GM19351 (cell line): Measurements from ENCODE around the gene ID1.
"Not testable (repeated sequence)": the region's sequence is repeated elsewhere in the genome, so short reads cannot be mapped to it uniquely, and the experiment has no call there.

Source experiments
- ATAC-seq: cut with Tn5 transposase; IDR thresholded peaks from one replicate; pipeline ENCODE4 v1.9.1; 2021; ENCODE audit warnings: mild to moderate bottlenecking, moderate library complexity; ENCODE audit not compliant: unreplicated experiment

ID1 gene

DNA sequence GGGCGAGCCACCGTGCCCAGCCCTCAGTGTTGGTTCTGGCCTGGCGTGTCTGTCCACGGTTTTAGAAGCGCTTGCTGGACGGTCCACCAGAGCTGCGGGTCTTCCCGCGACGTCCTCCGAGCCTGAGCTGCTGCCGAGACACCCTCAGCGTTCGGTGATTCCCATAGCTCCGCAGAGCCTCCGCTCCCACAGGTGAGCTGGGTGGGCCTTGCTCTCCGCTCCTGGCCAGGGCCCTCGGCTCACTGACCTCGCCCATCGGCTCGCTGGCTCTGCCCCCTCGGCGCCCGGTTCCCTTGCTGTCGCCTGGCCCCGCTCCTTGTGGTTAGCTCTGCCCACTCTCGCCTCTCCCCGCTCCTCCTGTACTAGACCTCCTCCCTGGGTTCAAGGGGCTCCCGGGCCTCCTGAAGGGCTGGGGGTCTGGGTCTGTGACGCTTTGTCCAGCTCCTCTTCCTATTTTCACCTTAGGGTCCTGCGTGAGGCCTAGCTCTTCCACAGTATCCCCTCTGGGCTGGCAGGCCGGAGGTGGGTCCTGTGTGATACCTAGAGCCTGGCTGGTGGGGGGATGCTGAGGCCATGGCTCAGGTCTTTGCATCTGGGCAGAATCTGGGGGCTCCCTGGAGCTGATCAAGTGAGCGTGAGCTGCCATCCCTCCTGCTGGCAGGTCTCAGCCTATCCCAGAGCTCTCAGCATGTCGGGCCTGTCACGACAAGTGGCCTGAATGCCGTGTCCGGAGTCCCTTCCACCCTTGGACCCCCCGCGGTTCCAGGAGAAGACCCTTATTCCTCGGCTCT, 27.7 kb downstream of the ID1 start:
- ATAC-seq: no peak

DNA sequence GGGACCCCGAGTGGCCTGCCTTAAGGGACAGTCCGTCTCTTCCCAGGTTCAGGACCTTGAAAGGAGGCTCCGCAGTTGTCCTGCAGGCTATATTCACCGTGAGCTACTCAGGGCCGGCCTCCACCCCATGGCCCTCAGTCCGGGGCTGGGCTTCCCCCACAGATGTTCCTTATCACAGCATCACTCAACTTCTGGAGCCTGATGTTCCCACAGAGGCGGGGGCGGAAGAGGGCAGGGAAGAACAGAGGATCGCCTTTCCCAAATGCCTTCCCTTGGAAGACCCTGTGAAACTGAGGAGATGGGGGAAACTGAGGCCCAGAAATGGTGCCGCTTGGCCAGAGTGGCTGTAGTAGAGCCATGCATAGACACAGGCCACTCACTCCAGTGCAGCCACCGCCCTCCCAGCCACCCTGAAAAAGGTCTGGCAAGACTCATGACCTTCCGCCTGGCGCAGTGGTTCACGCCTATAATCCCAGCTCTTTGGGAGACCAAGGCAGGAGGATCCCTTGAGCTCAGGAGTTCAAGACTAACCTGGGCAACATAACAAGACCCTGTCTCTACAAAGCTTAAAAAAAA, 28.3 kb downstream of the ID1 start:
- ATAC-seq: no peak

DNA sequence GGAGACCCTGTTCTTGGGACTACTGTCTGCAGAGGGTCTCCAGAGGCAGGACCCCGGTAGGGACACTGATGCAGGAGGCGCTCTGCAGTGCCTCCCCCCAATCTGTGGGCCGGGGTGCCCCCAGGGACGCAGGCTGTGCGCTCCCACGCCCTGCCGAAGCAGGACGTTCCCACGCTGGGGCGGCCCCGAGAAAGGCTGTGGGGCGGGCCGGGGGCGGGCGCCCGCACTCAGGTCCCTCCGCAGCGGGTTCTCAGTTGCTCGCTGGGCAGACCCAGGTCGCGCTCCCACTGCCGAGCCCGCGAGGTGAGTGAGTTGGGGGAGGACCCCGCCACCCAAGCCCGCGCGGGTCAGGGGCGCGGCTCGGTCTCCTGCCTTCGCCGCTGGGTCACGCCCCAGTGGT, 32.6 kb downstream of the ID1 start, which contains the start of gene COX4I2:
TSS of gene COX4I2 (plus strand) at position 253 of the 400 bp plus-strand sequence. CDS start 1,106 bp downstream, outside the sequence.
- ATAC-seq: no peak

DNA sequence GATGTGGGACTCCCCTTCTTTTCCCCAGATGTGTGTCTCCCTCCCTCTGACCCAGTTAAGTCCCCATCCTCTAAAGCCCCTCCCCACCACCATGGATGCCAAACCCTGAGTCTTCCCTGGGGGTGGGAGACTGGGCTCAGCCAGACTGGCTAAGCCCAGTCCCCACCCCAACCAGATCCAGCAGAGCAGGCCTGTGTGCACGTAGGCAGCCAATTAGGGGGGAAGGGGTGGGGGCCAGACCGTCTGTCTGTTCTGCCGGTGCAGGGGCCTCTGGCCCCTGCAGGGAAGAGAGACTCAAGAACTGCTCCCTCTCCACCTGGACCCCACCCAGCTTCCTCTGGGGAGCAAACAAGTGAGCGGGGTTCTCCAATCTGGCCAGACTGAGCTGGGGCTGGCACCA, 33.2 kb downstream of the ID1 start:
- ATAC-seq: no peak

DNA sequence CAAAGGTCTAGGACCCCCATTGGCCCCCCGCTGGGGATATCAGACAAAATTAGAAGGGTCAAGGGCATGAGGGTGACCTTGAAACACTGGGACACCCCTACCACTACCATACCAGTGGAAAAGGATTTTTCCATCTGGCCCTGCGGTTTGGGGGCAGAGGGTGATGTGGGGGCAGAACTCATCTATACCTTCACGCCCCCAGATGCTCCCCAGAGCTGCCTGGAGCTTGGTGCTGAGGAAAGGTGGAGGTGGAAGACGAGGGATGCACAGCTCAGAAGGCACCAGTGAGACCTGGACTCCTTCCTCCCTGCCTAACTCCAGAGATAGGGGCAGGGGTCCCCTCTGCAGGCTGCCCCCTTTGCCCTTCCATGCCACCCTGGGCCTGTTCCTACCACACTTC, 33.7 kb downstream of the ID1 start:
- no peak for ATAC-seq

DNA sequence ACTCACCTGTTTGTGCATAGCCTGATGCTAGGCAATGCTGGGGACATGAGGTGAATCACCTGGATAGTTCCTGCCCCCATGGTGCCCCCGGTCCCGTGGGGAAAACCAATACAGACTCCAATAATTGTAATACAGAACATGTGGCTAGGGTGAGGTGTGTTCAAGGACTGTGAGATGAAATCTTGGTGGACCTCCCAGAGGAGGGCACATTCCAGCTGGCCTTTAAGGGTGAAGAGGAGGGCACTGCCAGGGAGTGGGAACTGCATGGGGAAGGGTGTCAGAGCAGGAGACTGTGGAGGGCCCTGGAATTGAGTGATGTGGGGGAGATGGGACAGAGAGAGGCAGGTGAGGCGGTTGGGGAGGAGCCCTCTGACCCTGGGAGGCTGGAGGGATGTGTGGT, 35.2 kb downstream of the ID1 start:
- no peak for ATAC-seq

DNA sequence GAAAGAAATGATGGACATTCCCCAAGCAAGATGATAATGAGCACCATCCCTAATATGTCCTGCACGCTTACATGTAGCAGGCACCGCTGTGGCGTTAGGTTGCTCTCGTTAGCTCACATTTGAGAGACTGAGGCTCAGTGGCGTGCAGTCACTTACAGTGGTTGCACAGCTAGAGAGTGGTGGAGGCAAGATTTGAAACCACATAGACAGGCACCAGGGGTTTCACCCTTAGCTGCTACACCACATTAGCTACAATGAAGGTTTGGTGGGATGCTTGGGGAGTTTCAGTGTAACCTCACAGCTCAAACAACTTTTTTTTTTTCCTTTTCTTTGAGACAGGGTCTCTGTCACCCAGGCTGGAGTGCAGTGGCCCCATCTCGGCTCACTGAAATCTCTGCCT, 36.3 kb downstream of the ID1 start:
- ATAC-seq: no peak

DNA sequence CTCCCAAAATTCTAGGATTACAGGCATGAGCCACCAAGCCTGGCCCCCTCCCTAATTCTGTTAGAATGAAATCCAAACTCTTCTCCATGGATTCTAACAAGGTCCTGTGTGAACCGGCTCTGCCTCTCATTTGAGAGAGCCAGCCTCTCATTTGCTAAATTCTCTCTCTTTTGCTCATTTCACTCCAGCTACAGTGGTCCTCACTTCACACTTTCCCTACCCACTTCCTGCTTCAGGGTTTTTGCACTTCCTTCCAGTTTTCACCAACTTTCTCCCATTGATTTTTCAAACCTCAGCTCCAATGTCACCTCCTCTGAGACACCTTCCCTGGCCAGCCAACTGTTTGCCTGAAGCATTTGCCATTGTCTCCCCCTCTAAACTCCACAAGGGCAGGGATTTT, 37.7 kb downstream of the ID1 start:
- ATAC-seq: no peak

DNA sequence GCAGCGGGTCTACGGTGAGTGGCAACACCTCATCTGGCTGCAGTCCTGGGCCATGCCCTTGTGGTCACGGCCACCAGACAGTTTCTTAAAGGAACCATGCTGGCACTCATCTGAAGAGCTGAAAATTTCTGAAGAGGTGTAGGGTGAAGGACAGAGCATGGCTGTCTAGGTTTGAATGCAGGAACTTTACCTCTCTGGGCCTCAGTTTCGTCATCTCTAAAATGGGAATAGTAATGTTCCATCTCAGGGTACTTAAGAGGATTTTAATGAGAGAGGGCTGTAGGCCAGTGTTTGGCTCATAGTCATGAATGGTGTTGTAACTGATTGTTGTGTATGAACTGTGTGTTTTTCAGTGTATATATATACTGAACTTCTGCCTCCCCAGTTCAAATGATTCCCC, 38.4 kb downstream of the ID1 start:
- ATAC-seq: no peak

DNA sequence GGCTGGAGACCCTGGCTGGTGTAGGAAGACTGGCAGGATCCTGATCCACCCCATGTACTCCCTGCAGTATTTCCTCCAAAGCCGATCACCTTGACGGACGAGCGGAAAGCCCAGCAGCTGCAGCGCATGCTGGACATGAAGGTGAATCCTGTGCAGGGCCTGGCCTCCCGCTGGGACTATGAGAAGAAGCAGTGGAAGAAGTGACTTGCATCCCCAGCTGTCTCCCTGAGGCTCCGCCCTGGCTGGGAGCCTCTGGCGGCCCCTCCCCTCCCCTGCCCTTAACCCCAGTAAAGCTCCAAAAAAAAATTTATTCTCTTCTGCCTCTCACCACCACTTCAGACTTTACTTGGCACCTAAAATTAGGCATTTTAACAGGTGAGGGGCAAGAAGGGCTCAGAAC, 39.6 kb downstream of the ID1 start:
- no peak for ATAC-seq

DNA sequence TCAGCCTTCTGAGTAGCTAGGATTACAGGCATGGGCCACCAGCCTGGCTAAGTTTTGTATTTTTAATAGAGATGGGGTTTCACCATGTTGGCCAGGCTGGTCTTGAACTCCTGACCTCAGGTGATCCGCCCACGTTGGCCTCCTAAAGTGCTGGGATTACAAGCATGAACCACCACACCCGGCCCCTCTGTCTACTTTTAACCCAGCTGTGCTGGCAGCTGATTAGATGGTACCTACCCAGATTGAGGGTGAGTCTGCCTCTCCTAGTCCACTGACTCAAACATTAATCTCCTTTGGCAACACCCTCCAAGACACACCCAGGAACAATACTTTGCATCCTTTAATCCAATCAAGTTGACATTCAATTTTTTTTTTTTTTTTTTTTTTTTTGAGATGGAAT, 43.0 kb downstream of the ID1 start:
- ATAC-seq: not testable (repeated sequence)

DNA sequence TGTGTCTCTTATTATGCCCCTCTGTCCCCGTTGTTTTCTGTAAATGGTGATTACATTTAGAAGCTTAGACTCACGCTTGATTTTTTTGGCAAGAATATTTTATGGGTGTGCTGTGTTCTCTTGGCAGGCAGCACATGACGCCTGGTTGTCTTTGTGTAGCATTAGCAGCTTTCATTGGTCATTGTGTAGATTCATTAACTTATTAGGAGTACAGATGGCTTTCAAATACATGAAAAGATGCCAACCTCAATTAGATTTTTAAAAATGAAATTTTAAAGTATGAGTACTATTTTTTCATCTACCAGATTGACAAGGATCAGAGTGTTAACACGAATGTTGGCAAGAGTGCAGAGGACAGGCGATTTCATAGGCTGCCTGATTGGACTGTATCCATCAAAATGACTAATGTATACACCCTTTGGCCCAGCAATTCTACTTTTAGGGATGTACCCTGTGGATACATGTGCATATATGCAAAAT, 47.9 kb downstream of the ID1 start:
- ATAC-seq: no peak

DNA sequence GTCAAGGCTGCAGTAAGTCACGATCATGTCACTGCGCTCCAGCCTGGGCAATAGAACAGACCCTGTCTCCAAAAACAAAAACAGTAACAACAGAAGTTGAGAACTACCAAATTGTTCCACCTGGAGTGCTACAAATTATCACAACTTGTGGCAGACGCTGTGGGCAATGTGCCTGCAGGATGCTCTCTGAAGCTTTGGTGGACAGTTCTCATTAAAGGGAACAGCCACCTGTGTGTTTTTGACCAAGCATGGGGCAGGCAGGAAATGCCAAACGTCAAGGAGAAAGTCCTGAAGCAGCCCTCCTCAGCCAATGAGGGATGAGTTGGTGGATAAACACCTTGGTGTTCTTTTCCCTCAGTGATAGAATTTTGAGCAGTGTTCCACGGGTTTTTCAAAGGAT, 48.5 kb downstream of the ID1 start:
- ATAC-seq: no peak

DNA sequence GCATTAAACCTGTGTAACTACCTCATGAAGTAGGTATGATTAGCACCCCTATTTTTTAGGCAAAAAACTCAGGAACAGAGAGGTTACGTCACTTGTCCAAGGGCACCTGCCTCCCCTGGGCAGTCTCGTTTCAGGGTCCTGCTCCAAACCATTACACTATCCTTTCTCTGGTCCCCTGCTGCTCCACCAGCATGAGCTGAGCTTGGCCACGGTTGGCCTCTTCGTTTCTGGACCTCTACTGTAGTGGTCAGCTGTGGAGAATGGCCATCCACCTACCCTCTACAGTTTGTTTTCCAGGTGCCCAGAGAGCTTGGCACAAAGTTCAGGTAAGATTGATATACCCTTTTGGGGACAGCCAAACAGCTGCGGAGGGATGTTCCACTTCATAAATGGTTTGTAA, 49.4 kb downstream of the ID1 start:
- no peak for ATAC-seq
